GM04504 (cell line): ENCODE data around the gene SOCS3.
"Not testable (repeated sequence)": the region's sequence is repeated elsewhere in the genome, so short reads cannot be mapped to it uniquely, and the experiment has no call there.

ENCODE experiments used
- DNase-seq: peaks from one replicate; pipeline ENCODE4 v3.0.0-alpha.2; 2012; ENCODE audit warnings: low read depth

The SOCS3 gene

DNA sequence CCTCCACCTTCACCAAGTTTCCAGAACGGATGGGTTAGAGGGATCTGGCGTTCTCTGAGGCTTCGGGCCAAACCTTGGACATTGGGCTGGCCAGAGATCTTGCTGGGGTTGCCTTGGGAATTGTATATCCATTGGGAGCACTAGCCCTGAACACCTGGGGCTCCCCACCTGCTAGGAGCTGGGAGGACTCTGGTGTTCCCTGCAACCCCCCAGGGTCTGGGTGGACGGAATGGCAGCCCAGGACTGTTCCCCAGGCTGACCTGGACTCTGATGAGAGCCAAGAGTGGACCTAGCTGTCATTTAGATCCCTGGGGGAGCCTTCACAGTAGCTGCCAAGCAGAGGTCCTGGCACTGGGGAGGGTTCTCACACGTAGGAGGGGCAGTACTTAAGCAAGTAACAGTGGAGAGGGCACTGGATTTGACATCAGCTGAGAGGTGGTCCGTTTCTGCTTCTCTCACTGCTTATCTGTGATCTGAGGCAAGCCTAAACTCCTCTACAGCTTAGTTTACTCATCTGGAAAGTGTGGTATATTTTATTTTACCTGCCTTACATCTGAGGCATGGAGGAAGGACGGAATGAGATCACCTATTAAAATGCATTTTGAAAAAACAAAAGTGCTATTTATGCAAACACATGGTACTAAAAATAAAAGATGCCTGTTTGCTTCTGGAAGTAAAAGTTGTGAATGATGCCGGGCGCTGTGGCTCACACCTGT lies 11.7 kb downstream of the SOCS3 start:
- DNase-seq, result no peak

DNA sequence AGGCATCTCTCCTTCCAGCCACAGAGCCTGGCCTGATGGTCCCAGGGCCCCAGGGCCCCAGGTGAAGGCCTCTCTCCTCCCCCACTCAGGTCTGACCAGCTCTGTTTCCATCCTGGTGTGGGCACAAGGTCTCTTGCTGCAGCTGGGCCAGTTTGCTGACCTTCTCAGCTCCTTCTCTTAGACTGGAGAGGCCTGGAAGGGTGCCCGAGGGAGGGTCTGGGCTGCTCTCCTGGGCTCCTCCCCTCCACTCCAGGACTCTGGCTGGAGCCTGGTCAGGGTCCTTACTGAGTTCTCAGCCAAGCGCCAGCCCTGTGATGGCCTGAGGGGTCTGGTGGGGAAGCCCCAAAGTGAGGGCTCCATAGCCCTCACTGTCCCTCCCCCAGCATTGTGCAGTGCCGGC lies 12.4 kb downstream of the SOCS3 start:
- DNase-seq, result no peak

DNA sequence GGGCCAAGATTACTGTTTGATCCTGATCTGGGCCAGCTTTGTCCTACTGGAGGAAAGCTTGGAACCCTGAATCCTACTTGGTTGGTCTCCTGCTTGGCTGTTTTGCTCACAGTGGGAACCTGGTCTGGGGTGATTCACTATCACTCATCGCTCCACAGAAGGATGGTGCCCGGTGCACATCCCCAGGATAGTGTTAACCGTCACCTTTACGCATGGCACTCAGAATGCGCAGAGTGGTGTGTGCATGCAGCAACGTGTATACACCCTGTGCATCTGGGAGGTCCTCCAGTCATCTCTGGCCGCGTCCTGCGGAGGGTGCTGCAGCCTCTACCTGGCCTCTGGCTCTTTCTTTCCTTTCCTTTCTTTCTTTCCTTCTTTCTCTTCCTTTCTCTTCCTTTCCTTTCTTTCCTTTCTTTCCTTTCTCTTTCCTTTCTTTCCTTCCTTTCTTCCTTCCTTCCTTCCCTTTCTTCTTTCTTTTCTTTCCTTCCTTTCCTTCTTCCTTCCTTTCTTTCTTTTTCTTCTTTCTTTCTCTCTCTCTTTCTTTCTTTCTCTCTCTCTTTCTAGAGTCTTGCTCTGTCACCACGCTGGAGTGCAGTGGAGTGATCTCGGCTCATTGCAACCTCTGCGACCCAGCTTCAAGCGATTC lies 13.1 kb downstream of the SOCS3 start:
- DNase-seq, result no peak

DNA sequence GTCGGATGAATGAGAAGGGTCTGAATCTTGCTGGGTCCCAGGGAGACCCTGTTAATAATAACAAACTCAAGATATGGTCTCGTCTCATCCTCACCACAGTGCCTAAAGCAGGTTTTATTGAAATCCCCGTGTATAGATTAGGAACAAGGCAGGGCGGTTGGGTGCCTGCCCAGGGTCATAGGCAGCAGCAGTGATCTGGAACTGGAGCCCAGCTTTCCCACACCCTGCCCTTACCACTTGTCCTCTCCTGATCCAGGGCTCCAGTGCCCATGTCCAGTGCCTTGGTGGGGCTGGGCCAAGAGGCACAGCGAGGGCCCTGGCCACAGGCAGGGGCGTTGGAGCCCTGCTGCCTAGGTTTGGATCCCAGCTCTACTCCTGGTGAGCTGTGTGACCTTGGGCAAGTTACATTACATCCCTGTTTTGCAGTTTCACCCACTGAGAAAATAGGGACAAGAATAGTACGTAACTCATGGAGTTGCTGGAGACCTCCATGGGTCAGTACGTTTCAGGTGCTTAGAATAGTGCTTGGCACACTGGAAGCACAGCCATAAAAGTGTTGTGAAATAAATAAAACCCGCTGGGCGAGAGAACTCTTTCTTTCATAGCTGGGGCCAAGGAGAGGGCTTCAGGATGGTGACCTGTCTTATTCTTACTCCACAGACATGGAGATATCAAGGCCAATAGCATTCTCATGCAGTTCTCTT lies 13.9 kb downstream of the SOCS3 start:
- DNase-seq, result no peak

DNA sequence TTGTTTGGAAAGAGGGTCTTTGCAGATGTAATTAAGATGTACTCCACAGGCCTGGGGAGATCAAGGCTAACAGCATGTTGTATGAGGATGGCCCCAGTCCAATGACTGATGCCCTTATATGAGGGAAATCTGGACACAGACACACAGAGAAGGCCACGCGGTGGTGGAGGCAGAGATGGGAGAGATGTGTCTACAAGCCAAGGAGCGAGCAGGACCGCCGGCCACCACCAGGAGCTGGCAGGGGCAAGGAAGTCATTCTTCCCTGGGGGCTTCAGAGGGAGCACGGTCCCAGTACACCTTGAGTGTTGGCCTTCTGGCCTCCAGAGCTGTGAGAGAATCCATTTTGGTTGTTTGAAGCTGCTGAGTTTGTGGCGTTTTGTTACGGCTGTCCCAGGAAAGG lies 14.7 kb downstream of the SOCS3 start:
- no peak for DNase-seq

DNA sequence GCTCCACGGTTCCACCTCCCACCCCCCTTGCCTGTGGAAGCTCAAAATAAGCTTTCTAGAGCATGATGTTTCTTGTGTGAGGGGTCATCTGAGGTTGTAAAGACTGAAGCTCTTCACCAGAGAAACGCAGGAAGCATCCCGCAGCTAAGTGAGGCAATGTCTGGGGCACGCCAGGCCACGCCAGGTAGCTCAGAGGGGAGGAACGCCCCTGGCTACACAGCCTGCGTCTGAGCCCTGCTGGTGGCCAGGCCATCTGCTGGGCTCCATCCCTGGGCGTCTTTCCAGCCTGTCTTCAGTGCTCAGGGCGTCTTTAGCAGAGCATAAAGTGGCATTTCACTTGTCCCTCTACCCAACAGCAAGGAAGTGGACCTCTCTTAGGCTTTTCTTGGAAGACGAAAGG lies 15.2 kb downstream of the SOCS3 start:
- no peak for DNase-seq

DNA sequence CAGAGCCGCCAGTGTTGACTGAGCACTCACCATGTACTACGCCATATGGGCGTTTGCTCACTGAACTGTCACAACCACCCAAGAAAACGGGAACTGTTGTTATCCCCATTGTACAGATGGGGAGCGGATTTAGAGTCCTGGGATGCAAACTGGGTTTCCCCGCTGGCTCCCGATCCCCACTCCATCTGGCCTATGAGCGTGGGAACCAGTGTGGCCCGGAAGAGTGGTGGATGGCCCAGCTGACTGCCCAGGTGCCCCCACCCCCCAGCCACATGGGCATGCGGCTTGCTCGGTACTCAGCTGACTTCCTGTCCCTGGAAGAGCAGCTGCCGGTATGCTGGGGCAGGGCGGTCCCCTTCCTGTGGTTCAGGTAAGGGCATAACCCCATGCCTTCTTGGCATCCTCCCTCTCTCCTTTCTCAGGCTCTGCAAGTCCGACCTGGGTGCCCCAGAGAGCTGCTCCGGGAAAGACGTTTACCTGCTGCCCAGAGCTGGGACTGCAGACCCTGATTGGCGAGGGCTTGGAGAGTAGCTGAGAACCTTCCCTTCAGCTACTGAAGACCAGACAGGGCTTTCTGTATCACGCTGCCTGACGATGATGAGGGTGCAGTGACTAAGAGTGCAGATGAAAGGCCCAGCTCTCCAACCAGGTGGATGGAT lies 16.2 kb downstream of the SOCS3 start:
- no peak for DNase-seq

DNA sequence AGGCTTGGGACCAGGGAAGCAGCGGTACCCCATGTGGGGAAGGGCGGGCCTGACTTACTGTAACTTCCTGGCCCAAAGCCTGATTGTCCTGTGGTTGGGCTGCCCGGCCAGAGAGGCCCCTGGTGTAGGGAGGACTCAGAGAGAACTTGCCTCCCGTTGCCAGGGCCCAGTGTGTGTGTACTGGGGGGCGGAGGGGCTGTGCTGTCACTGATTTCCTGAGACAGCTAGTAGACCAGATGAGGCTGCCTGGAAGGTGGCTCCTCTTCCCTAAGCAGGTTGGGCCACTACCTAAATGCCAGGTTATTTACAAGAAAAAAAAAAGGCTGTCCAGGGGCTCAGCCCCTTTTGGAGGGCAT lies 16.7 kb downstream of the SOCS3 start:
- peak; percentile 93 for DNase-seq

GRCh38 chr17:78342449-78343186 lies 17.3 kb downstream of the SOCS3 start:
- peak; percentile 88 for DNase-seq

DNA sequence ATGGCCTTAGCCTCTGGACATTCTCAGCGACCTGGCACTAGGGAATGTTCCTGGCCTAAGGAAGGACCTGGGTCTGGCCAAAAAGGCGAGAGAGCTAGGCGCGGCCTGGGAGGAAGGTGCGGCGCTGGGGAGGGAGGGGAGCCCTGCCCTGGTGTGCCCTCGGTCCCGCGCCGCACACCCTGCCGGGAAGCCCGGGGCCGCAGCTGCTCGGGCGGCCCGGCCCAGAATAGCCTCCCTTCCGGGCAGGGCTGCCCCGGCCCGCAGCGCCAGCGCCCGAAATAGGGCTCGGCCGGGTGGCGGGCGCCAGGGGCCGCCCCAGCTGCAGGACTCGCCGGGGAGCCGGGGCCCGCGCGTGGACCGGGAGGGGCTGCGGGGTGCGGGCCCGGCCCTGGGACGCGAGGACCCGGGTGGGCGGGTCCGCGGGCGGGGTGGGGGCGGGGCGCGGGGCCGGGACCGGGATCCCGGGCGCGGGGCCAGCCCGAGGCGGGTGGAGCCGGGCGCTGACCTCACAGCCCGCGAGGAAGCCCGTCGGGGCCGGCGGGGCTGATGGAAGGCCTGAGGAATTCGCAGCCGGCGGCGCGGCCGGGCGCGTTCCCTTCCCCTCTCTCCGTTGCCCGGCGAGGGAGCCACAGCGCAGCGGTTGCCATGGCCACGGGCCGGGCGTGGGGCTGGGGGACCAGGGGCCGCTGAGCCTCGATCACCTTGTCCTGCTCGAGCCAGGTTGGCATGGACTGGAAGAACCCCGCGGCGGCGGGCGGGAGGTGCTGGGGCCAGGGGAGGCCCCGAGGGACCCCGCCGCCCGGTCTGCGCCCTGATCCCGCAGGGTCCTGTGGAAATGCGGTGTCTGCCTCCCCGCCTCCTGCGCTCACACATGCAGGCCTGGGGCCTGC lies 18.1 kb downstream of the SOCS3 start:
- no peak for DNase-seq

DNA sequence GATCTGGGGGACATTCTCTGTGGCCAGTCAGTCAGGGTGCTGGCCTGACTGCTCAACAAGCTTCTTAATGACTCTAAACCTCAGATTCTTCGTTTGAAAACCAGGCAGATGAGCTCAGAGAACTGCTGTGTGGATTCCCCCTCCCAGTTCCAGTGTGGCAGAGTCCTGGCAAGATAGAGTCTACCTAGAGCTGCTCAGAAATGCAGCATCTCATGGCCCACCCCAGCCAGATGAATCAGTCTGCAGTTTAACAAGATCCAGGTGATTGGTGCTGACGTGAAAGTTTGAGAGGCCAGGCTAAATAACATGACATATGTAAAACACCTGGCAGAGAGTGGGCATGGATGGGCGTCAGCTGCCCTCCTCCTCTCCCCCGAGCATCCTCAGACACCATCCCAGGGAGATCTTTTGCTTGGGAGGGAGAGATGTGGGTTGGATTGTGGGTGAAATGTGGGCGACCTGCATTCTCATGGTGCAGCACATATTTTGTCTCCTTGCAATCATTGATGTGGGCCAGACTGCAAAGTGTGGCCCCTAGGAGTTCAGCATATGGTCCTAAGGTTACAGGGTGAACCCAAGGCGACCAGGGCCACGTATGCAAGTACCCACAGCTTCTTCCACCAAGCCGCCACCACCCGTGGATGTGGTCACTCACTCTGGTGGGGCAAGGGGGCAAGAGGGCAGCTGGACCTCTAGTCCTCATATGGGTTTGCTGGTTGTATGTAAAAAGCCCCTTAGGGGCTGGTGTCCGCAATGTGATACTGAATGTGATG lies 19.5 kb downstream of the SOCS3 start:
- no peak for DNase-seq

DNA sequence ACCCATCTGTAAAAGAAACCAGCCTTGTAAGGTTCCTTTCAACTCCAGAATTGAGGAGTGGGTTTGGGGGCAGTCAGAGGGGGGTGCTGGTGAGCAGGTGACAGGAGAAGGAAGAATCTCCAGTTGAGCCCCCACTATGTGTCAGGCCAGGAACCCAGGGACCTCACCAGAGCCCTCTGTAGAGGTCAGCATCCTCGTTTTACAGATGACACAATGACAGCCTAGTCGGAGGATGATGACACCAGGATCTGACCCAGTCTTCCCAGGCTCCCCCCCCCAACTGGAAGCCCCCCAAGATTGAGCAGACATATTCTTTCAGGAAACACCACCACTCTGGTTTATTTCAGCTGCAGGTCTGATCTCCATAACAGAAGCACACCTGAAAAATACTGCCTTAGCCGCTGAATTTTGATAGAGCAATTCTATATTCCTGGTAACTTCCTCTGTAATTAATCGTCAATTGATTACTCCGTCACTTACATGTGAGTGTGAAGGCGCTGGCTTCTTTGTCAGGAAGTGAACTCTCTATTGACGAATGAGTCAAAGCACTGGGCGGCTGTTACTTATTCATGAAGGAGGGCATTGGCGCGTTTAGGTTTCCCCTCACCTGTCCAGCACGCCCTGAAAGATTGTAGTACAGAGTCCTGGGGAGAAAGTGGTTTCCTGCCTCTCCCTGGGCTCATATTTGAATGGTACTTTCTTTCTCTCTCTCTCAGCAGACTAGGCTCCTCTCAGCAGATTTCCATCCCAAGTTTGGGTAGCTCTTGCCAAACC lies 21.2 kb downstream of the SOCS3 start:
- DNase-seq, result no peak

DNA sequence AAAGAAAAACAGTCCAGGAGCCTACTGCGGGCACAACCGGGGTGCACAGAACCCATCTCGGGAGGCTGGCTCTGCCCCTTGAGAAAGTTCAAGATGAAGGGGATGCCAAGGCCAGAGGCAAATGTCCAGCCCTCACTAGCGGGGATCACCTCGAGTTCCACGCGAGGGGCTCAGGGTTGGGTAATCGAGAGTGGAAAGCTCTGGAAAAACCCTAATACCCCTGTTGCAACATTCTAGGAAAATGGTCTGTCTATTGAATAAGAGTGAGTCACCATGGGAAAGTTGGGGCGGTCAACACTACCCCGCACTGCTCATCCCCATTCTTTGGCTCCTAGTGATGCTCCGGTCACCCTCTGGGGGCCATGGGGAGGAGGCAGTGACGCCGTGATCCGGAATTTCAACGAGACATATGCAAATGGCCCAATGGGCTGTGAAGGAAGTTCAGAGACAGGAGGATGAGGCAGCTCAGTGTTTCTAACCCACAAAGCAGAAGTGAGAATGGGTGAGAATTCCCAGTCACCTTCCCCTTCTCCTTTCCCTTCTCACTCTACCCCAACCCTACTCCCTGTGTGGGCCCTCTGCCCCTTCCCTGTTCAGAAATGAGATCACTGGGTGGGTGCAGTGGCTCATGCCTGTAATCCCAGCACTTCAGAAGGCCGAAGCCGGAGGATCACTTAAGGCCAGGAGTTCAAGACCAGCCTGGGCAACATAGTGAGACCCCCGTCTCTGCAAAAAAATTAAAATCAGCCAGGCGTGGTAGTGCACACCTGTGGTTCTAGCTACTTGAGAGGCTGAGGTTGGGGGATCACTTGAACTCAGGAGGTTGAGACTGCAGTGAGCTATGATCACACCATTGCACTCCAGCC lies 22.4 kb downstream of the SOCS3 start:
- no peak for DNase-seq

DNA sequence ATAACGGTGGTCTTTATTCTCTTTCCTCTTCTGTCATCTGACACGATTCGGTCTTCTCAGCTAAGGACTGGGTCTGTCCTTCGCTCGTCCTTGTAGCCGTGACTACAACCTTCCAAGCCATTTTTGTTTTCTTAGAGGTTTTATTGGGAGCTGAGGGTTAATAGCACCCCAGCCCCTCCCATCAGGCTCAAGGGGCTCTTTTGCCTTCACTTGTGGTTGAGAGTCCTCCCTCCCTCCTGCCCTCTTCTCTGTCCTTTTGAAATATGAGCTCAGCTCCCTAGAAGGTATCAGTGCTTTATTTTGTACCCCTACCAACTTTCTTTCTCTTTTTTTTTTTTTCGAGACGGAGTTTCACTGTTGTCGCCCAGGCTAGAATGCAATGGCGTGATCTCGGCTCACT lies 24.7 kb downstream of the SOCS3 start:
- DNase-seq, result no peak

DNA sequence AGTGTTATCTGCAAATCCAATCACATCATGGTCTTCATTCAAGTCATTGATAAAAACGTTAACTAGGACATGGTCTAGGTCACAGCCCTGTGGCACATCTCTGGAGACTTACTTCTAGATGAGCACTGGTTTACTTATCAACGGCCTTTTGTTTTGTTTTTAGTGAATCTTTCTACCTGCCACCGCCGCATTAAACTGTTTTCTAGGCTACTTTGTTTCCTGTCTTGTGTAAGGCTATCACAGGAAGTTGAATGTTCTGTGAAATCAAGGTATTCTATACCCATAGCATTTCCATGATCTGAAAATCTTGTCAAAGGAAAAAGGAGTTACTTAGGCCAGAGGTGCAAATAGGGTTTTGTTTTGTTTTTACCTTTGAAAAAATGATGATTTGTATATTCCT lies 26.9 kb downstream of the SOCS3 start:
- DNase-seq, result no peak

DNA sequence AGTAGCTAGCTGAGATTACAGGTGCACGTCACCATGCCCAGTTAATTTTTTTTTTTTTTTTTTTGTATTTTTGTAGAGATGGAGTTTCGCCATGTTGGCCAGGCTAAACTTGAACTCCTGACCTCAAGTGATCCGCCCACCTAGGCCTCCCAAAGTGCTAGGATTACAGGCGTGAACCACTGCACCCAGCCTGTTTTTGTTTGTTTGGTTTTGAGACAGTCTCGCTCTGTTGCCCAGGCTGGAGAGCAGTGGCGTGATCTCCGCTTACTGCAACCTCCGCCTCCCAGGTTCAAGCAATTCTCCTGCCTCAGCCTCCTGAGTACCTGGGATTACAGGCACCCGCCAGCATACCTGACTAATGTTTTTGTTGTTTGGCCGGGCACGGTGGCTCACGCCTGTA lies 28.5 kb downstream of the SOCS3 start:
- not testable (repeated sequence) for DNase-seq

DNA sequence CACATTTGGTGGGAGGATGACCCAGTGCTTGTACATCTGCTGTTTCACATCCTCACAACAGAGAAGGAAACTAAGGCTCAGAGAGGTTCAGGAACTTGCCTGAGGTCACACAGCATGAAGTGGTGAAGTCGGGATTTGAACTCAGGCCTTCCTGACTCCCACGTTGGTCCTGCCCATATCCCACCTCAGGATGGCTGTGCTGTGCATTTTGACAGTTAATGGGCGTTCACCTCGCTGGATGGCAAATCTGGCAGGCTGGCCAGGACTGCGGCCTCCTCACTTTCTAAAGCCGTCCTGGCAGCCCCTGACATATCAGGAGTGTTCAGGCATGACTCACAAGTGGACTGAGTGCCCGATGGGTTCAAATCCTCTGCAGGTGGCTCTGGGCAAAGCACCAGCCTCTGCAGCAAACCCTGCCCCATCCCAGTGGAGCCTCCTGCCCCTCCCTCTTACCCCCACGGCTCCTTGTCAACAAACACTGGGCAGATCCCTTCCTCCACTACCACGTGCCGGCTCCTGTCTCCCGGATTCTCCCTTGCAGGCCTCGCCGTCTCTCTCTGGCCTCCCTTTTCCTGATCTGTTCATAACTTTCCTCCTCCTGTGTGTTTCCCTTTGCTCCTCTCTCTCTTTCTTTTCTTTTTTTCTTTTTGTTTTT lies 29.2 kb downstream of the SOCS3 start:
- no peak for DNase-seq
